Epidermal melanocyte (primary cell): Measurements from ENCODE around the gene CCDC178.

ENCODE experiments used
- DNase-seq: peaks from one replicate; pipeline ENCODE4 v3.0.0; 2011; ENCODE audit warnings: low spot score; ENCODE audit not compliant: insufficient read length

The CCDC178 gene

GRCh38 chr18:32918692-32919250 lies 521.8 kb downstream of the CCDC178 start:
- no peak for DNase-seq

GRCh38 chr18:32915516-32915915 lies 525.0 kb downstream of the CCDC178 start:
- no peak for DNase-seq

- DNase-seq = no peak
Observed at GRCh38 chr18:32911660-32912284, 528.7 kb downstream of the CCDC178 start.

GRCh38 chr18:32910694-32911296 lies 529.7 kb downstream of the CCDC178 start:
- DNase-seq = no peak

- DNase-seq = no peak
Observed at GRCh38 chr18:32909798-32910561, 530.5 kb downstream of the CCDC178 start.

- no peak for DNase-seq
Observed at GRCh38 chr18:32908424-32908805, 532.1 kb downstream of the CCDC178 start.

- DNase-seq = peak; percentile 55
Observed at GRCh38 chr18:32907648-32908423, 532.7 kb downstream of the CCDC178 start.

- no peak for DNase-seq
Observed at GRCh38 chr18:32907311-32907585, 533.3 kb downstream of the CCDC178 start.

GRCh38 chr18:32906506-32907310 lies 533.8 kb downstream of the CCDC178 start:
- no peak for DNase-seq

- DNase-seq = no peak
Observed at GRCh38 chr18:32905651-32906050, 534.9 kb downstream of the CCDC178 start.

GRCh38 chr18:32902568-32903330 lies 537.8 kb downstream of the CCDC178 start:
- no peak for DNase-seq

GRCh38 chr18:32899819-32900218 lies 540.7 kb downstream of the CCDC178 start:
- DNase-seq = no peak

GRCh38 chr18:32896776-32897547 lies 543.6 kb downstream of the CCDC178 start:
- DNase-seq = no peak

GRCh38 chr18:32893915-32894314 lies 546.6 kb downstream of the CCDC178 start:
- no peak for DNase-seq

- DNase-seq = no peak
Observed at GRCh38 chr18:32891797-32892196, 548.7 kb downstream of the CCDC178 start.

GRCh38 chr18:32891130-32891529 lies 549.4 kb downstream of the CCDC178 start:
- no peak for DNase-seq

- no peak for DNase-seq
Observed at GRCh38 chr18:32889615-32890593, 550.6 kb downstream of the CCDC178 start.

GRCh38 chr18:32888306-32888705 lies 552.2 kb downstream of the CCDC178 start:
- DNase-seq = no peak
